Ishikawa (cell line): Measurements from ENCODE around the gene RNF115.

Experiments used
- EP300 ChIP-seq: IDR thresholded peaks from 2 replicates; pipeline ENCODE4 v1.6.1; 2012; ENCODE audit warnings: borderline replicate concordance
- FOXM1 ChIP-seq: IDR thresholded peaks from 2 replicates; pipeline ENCODE4 v1.6.1; 2012; ENCODE audit warnings: low read depth, borderline replicate concordance
- RAD21 ChIP-seq: IDR thresholded peaks from 2 replicates; pipeline ENCODE4 v1.6.1; 2012; ENCODE audit warnings: low read depth
- YY1 ChIP-seq: IDR thresholded peaks from 2 replicates; pipeline ENCODE4 v1.6.1; 2012; ENCODE audit warnings: low read depth

DNA sequence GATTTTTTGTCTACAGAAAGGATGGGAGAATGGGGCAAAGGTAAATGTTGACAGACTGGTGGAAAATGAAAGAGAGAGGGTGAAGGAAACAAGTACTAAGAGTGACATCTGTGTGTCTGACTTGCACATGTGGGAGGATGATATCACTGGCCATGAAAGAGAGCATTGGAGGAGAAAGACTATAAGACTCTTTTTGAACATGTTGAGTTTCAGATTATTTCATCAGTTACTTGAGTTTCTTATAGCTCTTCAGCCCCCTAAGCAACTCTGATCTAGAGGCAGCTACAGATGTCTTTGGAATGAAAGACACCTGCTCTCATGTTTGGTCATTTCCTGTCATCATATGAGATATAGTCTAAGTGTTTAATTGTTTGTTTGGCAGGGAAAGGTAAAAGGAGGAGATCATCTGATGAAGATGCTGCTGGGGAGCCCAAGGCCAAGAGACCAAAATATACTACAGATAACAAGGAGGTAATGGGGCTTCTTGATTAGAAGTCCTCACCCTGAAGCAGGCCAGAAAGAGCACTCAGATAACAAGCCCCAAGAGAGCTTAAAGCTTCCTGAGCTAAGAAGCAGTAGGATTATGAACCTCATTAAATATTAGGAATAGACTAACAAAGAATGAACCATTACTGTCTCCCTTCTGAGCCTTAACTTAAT lies 4.6 kb upstream of the RNF115 start:
- TF ChIP-seq RAD21 (no peak), EP300 (no peak), YY1 (no peak), FOXM1 (no peak)
